ENCODE measurements around the gene NKAIN1. TPM values are rescaled to one million over a fixed set of nuclear protein-coding genes. Genes with fewer than 3 reads are reported as not detected.
"Not testable (repeated sequence)": the region's sequence is repeated elsewhere in the genome, so short reads cannot be mapped to it uniquely, and the experiment has no call there.

The NKAIN1 gene
- total and polyA plus RNA-seq, 2 donors (not counting 1 experiment from before 2014, with no cell fraction given): not detected

- H2AFZ ChIP-seq (ENCODE audit: insufficient read depth, low read depth, low read length, poor library complexity, severe bottlenecking); H3K27ac Mint-ChIP-seq; H3K9me3 Mint-ChIP-seq (ENCODE audit: insufficient read depth); CTCF ChIA-PET; intact Hi-C loops (cut with micrococcal nuclease); POLR2A ChIA-PET; H3K4me2 ChIP-seq (replicated peaks; ENCODE audit: low read depth, low read length, poor library complexity, severe bottlenecking); H3K79me2 ChIP-seq (ENCODE audit: control insufficient read depth, insufficient read depth, low read length); H3K27me3 ChIP-seq (replicated peaks in 1 of 4; ENCODE audit: control extremely low read depth in 1 of 4, control insufficient read depth in 3 of 4, insufficient read depth in 4 of 4, low read length in 3 of 4); H3K4me3 Mint-ChIP-seq; H3K4me1 ChIP-seq (ENCODE audit: control insufficient read depth in 2 of 2, insufficient read depth in 2 of 2, low read length in 2 of 2); H3K4me3 ChIP-seq (ENCODE audit: control extremely low read depth in 1 of 5, extremely low read depth in 1 of 5, insufficient read depth in 1 of 5, low read depth in 2 of 5, low read length in 4 of 5); H4K20me1 ChIP-seq (ENCODE audit: control insufficient read depth, insufficient read depth, low read length, poor library complexity, severe bottlenecking); H3K9me3 ChIP-seq (ENCODE audit: control extremely low read depth in 1 of 3, control insufficient read depth in 2 of 3, insufficient read depth in 1 of 3, low read length in 2 of 3); H3K27me3 Mint-ChIP-seq; H3K27ac ChIP-seq (ENCODE audit: low read length in 2 of 2); ATAC-seq (ENCODE audit: low read depth); H3K9ac ChIP-seq (ENCODE audit: low read length); H3K4me1 Mint-ChIP-seq; DNase-seq: not testable (repeated sequence)
- peaks cover 16 to 55% of the 10 kb centered on the region in 2 experiments for H3K36me3 ChIP-seq (replicated peaks in 1 of 2; ENCODE audit: control extremely low read depth in 1 of 2, control insufficient read depth in 1 of 2, extremely low read depth in 1 of 2, insufficient read depth in 2 of 2, low read length in 1 of 2)
- 100% methylated on average over 3 of the region's 9 CpGs for WGBS (ENCODE audit: insufficient coverage)
These were observed 42.7 kb upstream of the NKAIN1 start for GRCh38 chr1:31282426-31282825.

DNA sequence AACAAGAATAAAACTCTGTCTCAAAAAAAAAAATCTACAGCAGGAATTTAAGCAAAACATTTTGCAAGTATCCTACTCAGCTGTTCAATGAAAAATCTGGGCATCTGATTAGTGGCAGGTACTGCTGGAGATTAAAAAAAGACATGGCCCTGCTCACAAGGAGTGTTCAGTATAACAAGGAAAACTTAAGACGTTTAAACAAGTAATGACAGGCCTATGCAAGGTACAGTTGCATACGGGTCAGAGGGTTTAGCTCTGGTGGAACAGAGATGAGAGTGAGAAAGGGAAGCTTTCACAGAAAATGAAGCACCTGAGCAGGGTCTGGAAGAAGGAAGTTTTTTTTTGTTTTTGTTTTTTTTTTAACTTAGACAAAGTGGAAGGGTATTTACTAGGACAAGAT is 33.9 kb upstream of the NKAIN1 start:
- ChIA-PET CTCF (interaction anchor here (1.2 kb wide), 1 partner anchor 9 kb away, joined by 3 read pairs; no protein-coding TSS in a partner anchor), POLR2A (no interaction called here)
- Histone ChIP-seq H4K20me1 (ENCODE audit: control insufficient read depth, insufficient read depth, low read length, poor library complexity, severe bottlenecking) (peaks cover 4% of the 10 kb centered on the region), H3K4me3 (ENCODE audit: control extremely low read depth in 1 of 5, extremely low read depth in 1 of 5, insufficient read depth in 1 of 5, low read depth in 2 of 5, low read length in 4 of 5) (no peak overlapping the region), H3K27me3 (replicated peaks in 1 of 4; ENCODE audit: control extremely low read depth in 1 of 4, control insufficient read depth in 3 of 4, insufficient read depth in 4 of 4, low read length in 3 of 4) (no peaks in the 10 kb centered on the region), H3K4me2 (replicated peaks; ENCODE audit: low read depth, low read length, poor library complexity, severe bottlenecking) (no peak overlapping the region), H3K36me3 (replicated peaks in 1 of 2; ENCODE audit: control extremely low read depth in 1 of 2, control insufficient read depth in 1 of 2, extremely low read depth in 1 of 2, insufficient read depth in 2 of 2, low read length in 1 of 2) (peaks cover 20 to 62% of the 10 kb centered on the region in 2 experiments), H3K9ac (ENCODE audit: low read length) (no peak overlapping the region), H3K9me3 (ENCODE audit: control extremely low read depth in 1 of 3, control insufficient read depth in 2 of 3, insufficient read depth in 1 of 3, low read length in 2 of 3) (no peaks in the 10 kb centered on the region), H3K4me1 (ENCODE audit: control insufficient read depth in 2 of 2, insufficient read depth in 2 of 2, low read length in 2 of 2) (no peaks in the 10 kb centered on the region), H3K27ac (ENCODE audit: low read length in 2 of 2) (no peak overlapping the region), H2AFZ (ENCODE audit: insufficient read depth, low read depth, low read length, poor library complexity, severe bottlenecking) (no peak overlapping the region), H3K79me2 (ENCODE audit: control insufficient read depth, insufficient read depth, low read length) (peaks cover 3% of the 10 kb centered on the region)
- DNase-seq (no peak), ATAC-seq (ENCODE audit: low read depth) (no peak)
- Mint-ChIP-seq H3K27ac (no peak overlapping the region), H3K9me3 (ENCODE audit: insufficient read depth) (no peaks in the 10 kb centered on the region), H3K4me3 (no peak overlapping the region), H3K4me1 (no peaks in the 10 kb centered on the region), H3K27me3 (no peaks in the 10 kb centered on the region)
- intact Hi-C loops (cut with micrococcal nuclease): no loop called here
- whole genome bisulfite sequencing (ENCODE audit: insufficient coverage): 91% methylated on average over 2 of the region's 2 CpGs
- TF ChIP-seq CTCF (IDR thresholded peaks at IDR 0.05): no peak
- no peak for TF ChIP-seq EZH2 (IDR thresholded peaks at IDR 0.05; ENCODE audit: borderline replicate concordance, insufficient read depth, low read depth, low read length, poor library complexity, severe bottlenecking)
